Activated CD4-positive, CD25-positive, alpha-beta regulatory T cell treated with anti-CD3 and anti-CD28 coated beads, Interleukin-2, amount 50 U/mL, for 16 hours (primary cell): ENCODE results near the gene DUSP19.
"Not testable (repeated sequence)": the region's sequence is repeated elsewhere in the genome, so short reads cannot be mapped to it uniquely, and the experiment has no call there.

Source experiments
- DNase-seq: peaks from one replicate; pipeline ENCODE4 v3.0.0-alpha.2; 2020; ENCODE audit warnings: low read depth, low spot score

Gene DUSP19, protein sequence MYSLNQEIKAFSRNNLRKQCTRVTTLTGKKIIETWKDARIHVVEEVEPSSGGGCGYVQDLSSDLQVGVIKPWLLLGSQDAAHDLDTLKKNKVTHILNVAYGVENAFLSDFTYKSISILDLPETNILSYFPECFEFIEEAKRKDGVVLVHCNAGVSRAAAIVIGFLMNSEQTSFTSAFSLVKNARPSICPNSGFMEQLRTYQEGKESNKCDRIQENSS

GRCh38 chr2:183078464-183079138, at the start of gene DUSP19:
DUSP19 (plus strand) TSS chr2:183078747; CDS start chr2:183078934, 187 bp downstream.
- DNase-seq: peak; percentile 58

DNA sequence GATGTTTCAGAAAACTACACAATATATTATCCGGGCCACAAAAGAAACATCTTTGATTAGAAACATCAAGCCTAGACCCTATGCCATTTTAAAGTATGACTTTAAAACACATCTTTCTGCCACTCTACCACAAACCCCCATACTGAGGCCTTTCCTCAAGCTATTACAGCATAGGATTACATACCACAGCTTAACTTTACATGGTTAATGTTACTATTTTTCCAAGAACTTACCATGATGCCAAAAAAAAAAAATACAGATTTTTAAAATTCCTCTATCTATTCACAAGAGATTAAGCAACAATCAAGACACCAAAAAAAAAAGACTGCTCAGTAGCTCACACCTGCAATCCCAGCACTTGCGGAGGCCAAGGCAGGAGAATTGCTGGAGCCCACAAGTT, 49.3 kb upstream of the DUSP19 start:
- no peak for DNase-seq

GRCh38 chr2:183031911-183032794, 46.4 kb upstream of the DUSP19 start:
- no peak for DNase-seq

DNA sequence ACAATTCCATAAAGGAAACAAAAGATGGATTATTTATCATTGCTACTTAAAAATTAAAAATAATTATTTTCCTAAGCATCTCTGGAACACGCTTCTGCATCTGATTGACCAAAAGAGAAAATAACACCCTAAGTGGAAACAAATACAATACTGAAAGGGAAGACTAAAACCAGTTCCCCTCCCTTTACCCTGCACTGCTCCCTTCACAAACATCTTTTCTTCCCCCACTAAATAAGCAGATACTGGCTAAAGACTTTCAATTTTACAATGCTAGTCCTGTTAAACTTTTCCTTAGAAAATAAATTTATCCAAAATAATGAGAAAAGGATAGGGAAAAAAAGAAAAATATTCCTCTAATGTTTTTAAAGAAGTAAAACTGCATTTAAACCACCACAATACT, 44.6 kb upstream of the DUSP19 start:
- DNase-seq: no peak

DNA sequence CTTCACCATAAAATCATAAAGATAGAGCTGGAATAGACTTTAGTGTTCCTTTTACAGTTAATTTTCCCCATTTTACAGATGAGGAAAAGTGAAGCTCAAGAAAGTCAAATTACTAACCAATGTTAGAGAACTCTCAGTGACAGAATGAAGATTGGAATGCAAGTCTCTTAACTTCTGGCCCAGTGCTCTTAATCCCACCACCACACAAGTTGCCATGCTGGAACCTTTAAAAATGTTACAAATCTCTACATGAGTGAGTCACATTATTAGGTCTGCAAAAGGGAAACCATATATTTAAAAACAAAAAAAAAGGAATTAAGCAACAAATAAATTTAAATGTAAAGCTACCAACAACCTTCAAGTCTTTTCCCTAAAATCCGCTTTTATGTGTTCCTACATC, 43.7 kb upstream of the DUSP19 start:
- DNase-seq: no peak

GRCh38 chr2:183035298-183035953, 43.1 kb upstream of the DUSP19 start:
- no peak for DNase-seq

- DNase-seq: no peak
Observed at GRCh38 chr2:183035954-183036669, 42.4 kb upstream of the DUSP19 start.

GRCh38 chr2:183037074-183037552, 41.4 kb upstream of the DUSP19 start:
- DNase-seq: no peak

GRCh38 chr2:183037553-183038340, 40.8 kb upstream of the DUSP19 start:
- DNase-seq: peak; percentile 10

- DNase-seq: peak; percentile 62
Observed at GRCh38 chr2:183038341-183039300, 39.9 kb upstream of the DUSP19 start, which contains the start of gene NCKAP1. NCKAP1 (minus strand) TSS chr2:183038457; CDS start chr2:183038099, 358 bp downstream.

DNA sequence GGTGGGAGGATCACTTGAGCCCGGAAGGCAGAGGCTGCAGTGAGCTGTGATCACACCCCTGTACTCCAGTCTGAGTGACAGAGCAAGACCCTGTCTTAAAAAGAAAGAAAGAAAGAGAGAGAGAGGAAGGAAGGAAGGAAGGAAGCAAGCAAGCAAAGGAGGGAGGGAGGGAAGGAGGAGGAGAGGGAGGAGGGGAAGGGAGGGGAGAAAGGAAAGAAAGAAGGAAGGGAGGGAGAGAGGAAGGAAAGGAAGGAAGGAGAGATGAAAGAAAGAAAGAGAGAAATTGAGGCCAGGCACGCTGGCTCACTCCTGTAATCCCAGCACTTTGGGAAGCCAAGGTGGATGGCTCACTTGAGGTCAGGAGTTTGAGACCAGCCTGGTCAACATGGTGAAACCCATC, 37.9 kb upstream of the DUSP19 start:
- no peak for DNase-seq

- not testable (repeated sequence) for DNase-seq
Observed at GRCh38 chr2:183043580-183043979, 35.0 kb upstream of the DUSP19 start.

- not testable (repeated sequence) for DNase-seq
Observed at GRCh38 chr2:183047486-183048125, 30.9 kb upstream of the DUSP19 start.

DNA sequence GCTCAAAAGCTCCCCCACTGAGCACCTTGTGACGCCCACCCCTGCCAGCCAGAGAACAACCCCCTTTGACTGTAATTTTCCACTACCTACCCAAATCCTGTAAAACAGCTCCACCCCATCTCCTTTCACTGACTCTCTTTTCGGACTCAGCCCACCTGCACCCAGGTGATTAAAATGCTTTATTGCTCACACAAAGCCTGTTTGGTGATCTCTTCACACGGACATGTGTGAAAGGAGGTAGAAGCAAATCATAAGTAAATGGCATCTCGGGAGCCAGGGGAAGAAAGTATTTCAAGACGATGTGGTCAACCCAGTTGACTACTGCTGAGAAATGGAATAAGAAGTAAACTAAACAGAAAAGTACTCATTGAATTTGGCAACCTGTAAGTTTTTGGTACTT, 29.1 kb upstream of the DUSP19 start:
- DNase-seq: no peak

DNA sequence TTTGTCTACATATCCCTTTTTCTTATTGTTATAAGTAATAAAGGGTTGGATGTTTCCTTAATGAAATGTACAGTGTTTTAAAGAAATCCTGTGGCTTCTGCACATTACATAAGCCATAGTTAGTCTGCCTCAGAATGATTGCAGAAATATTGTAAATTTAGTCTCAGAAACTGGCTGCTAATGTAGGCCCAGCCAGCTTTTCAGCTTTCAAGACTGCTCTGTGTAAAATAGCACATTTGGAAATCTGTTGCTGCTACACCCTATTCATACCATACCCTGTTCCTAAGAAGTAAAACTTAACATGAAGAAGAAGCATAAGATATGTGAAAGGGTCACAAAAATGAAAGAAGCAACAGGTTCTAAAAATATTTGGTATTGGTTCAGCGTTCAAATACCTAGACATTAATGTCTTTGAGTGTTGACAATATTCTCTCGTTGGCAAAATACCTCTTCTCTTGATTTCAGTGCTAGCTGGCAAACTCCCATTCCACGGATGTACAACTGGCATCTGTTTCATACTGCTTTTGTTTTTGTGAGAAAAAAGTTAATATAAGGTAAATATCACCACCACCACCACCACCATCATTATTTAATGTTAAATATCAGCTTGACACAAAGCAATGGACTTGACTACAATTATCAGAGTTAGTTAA, 21.1 kb upstream of the DUSP19 start:
- DNase-seq: no peak

- no peak for DNase-seq
Observed at GRCh38 chr2:183059561-183059960, 19.0 kb upstream of the DUSP19 start.

GRCh38 chr2:183060571-183061231, 17.8 kb upstream of the DUSP19 start:
- DNase-seq: no peak
